AG09309 (cell line): Measurements from ENCODE around the gene TLE7.

Source experiments
- DNase-seq: peaks from one replicate; pipeline ENCODE4 v3.0.0-alpha.2; 2010; ENCODE audit warnings: low read depth
- H3K4me3 ChIP-seq: 2 replicates; pipeline ENCODE4 v1.5.1; 2011; ENCODE audit warnings: mild to moderate bottlenecking, low read depth, low read length, moderate library complexity; ENCODE audit not compliant: control insufficient read depth
- CTCF ChIP-seq: IDR thresholded peaks from 2 replicates; pipeline ENCODE4 v1.5.1; 2011; ENCODE audit warnings: mild to moderate bottlenecking, low read depth, low read length, inconsistent platforms; ENCODE audit not compliant: insufficient read depth, control insufficient read depth; ENCODE audit errors: missing control alignments

Gene TLE7

GRCh38 chr16:71430744-71431143, 11.1 kb downstream of the TLE7 start:
- no peak for DNase-seq
- no peak for TF ChIP-seq CTCF

DNA sequence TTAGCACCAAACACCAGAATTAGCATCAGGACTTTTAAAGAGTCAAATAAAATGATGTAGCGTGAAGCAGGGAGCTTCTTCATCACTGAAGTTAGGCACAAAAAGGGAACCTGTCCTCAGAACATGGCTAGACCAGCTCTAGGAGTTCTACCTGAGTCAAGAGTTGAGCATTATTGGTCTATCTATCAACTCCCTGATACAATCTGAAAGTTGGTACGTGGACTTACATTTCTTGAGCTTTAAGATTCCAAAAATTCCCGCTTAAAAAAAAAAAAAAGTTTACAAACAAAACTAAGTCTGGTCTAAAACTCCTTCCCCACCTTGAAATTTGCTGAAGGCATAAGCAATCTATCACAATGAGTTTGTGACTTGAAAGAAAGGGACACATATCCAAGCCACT, 12.3 kb downstream of the TLE7 start:
- H3K4me3 ChIP-seq = no peak overlapping the region
- no peak for TF ChIP-seq CTCF
- DNase-seq = no peak

More at GRCh38 chr16:71430744-71431143, 11.1 kb downstream of the TLE7 start:
- H3K4me3 ChIP-seq = no peak overlapping the region

DNA sequence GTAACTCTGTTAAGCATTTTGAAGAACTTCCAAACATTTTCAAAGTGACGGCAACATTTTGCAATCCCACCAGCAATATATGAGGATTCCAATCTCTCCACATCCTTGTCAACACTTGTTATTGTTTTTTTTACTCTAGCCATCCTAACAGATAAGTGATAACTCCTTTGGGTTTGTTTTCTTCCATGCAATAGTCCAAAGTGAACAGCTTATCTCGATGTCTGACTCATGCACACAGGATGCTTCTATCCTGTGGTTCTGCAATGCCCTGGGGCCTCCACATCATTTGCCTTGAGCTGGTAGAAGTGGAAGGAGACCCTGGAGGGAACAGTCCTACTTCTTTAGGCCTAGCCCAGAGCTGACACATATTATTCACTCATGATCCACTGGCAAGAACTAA, 13.0 kb downstream of the TLE7 start:
- TF ChIP-seq CTCF = no peak
- no peak overlapping the region for H3K4me3 ChIP-seq
- no peak for DNase-seq

GRCh38 chr16:71428385-71428784, 13.5 kb downstream of the TLE7 start:
- H3K4me3 ChIP-seq = no peak overlapping the region
- DNase-seq = no peak
- no peak for TF ChIP-seq CTCF

- TF ChIP-seq CTCF = no peak
- DNase-seq = no peak
- no peak overlapping the region for H3K4me3 ChIP-seq
Observed at GRCh38 chr16:71426880-71427615, 14.8 kb downstream of the TLE7 start.

DNA sequence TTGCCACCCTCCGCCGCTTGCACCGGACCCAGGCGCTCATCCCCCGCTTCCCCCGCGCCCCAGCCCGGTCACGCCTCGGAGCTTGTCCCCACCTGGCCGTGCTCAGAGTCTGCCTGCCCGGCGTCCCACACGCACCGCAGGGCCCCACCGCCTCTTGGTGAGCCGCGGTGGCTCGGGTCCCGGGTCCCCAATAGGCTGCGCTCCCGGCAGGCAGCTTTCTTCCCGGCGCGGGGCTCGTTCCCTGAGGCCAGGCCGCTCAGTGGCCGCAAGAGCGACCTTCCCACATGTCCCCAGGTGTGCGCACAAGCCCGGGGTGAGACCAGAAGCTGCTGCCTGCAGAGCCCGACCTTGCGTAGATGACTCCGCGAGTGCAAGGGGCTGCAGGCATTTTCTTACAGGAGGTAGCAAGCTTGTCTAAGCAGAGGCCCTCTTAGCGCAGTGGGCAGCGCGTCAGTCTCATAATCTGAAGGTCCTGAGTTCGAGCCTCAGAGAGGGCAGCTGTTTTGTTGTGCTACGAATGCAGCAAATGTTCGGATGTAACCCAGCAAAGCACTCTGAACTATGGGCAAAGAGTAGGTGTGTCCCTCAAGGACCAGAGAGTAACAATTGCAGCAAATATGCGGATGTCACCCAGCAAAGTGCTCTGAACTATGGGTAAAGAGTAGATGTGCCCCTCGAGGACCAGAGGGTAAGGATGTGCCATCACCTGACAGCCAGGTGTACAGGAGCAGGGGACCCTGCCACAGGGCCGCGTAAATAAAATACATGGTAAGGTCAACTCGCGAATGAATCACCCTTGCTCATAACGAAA, 15.6 kb downstream of the TLE7 start:
- peak; percentile 28 for DNase-seq
- TF ChIP-seq CTCF = no peak
- no peak overlapping the region; the same call in 1 of the 2 replicates for H3K4me3 ChIP-seq
